Mesenchymal stem cell (in vitro differentiated cells and primary cell): Measurements from ENCODE around the gene KDSR.

ENCODE experiments used
- DNase-seq: peaks from one replicate; pipeline ENCODE4 v3.0.0-alpha.2; 2013
- H2AFZ ChIP-seq: one replicate; pipeline ENCODE4 v1.6.1; 2013; ENCODE audit warnings: low read depth, mild to moderate bottlenecking, control low read depth, inconsistent platforms, low read length, moderate library complexity
- H2AK5ac ChIP-seq: 2 replicates; pipeline ENCODE4 v1.6.1; 2013; ENCODE audit warnings: low read length, moderate library complexity, mild to moderate bottlenecking, inconsistent platforms; ENCODE audit not compliant: severe bottlenecking
- H2BK120ac ChIP-seq: one replicate; pipeline ENCODE4 v1.6.1; 2013; ENCODE audit warnings: low read depth, mild to moderate bottlenecking, inconsistent platforms, low read length, moderate library complexity
- H2BK12ac ChIP-seq, 2 experiments: one replicate each; pipeline ENCODE4 v1.6.1; 2013; ENCODE audit warnings: inconsistent platforms in 2 of 2, low read length in 2 of 2, mild to moderate bottlenecking in 2 of 2, moderate library complexity in 2 of 2, control low read depth in 1 of 2
- H2BK15ac ChIP-seq: one replicate; pipeline ENCODE4 v1.6.1; 2013; ENCODE audit warnings: mild to moderate bottlenecking, low read depth, inconsistent platforms; ENCODE audit not compliant: poor library complexity, severe bottlenecking
- H2BK5ac ChIP-seq: 2 replicates; pipeline ENCODE4 v1.6.1; 2013; ENCODE audit warnings: low read depth, mild to moderate bottlenecking, low read length, control low read depth, inconsistent platforms; ENCODE audit not compliant: poor library complexity, severe bottlenecking
- H3K14ac ChIP-seq, 2 experiments: one replicate each; pipeline ENCODE4 v1.6.1; 2013; ENCODE audit warnings: inconsistent platforms in 2 of 2, low read length in 2 of 2, control low read depth in 1 of 2, mild to moderate bottlenecking in 1 of 2, moderate library complexity in 1 of 2
- H3K18ac ChIP-seq, 2 experiments: one replicate each; pipeline ENCODE4 v1.6.1; 2013; ENCODE audit warnings: inconsistent platforms in 2 of 2, low read length in 2 of 2, control low read depth in 1 of 2, low read depth in 1 of 2, mild to moderate bottlenecking in 1 of 2
- H3K23ac ChIP-seq, 2 experiments: one replicate each; pipeline ENCODE4 v1.6.1; 2013; ENCODE audit warnings: inconsistent platforms in 2 of 2, low read length in 2 of 2, mild to moderate bottlenecking in 2 of 2, moderate library complexity in 2 of 2, control low read depth in 1 of 2
- H3K27ac ChIP-seq: 2 replicates; pipeline ENCODE4 v1.5.1; 2013; ENCODE audit warnings: mild to moderate bottlenecking, moderate library complexity, low read length, control low read depth, inconsistent platforms; ENCODE audit not compliant: poor library complexity, severe bottlenecking
- H3K27me3 ChIP-seq, 2 experiments: 2 replicates each; pipeline versions ENCODE4 v1.6.1 to v1.7.0; 2013; ENCODE audit warnings: low read length in 2 of 2, mild to moderate bottlenecking in 2 of 2, moderate library complexity in 2 of 2, control low read depth in 1 of 2, inconsistent platforms in 1 of 2; ENCODE audit not compliant: control insufficient read depth in 1 of 2, insufficient read depth in 1 of 2
- H3K36me3 ChIP-seq, 2 experiments: 2 replicates each; pipeline versions ENCODE4 v1.6.1 to v1.7.0; 2013; ENCODE audit warnings: low read length in 2 of 2, control low read depth in 1 of 2, inconsistent platforms in 1 of 2, low read depth in 1 of 2, mild to moderate bottlenecking in 1 of 2; ENCODE audit not compliant: insufficient read depth in 2 of 2, control insufficient read depth in 1 of 2
- H3K4ac ChIP-seq, 2 experiments: one replicate each; pipeline ENCODE4 v1.6.1; 2013; ENCODE audit warnings: inconsistent platforms in 2 of 2, low read length in 2 of 2, mild to moderate bottlenecking in 2 of 2, moderate library complexity in 2 of 2, control low read depth in 1 of 2, low read depth in 1 of 2
- H3K4me1 ChIP-seq: 2 replicates; pipeline ENCODE4 v1.6.1; 2013; ENCODE audit warnings: low read depth, low read length, control low read depth; ENCODE audit not compliant: control insufficient read depth, insufficient read depth
- H3K4me2 ChIP-seq: 2 replicates; pipeline ENCODE4 v1.6.1; 2013; ENCODE audit warnings: low read length, mild to moderate bottlenecking, inconsistent platforms; ENCODE audit not compliant: poor library complexity, severe bottlenecking
- H3K4me3 ChIP-seq, 2 experiments: 2 replicates each; pipeline versions ENCODE4 v1.5.1 to v1.7.0; 2013; ENCODE audit warnings: low read length in 2 of 2, mild to moderate bottlenecking in 2 of 2, control low read depth in 1 of 2, low read depth in 1 of 2; ENCODE audit not compliant: insufficient read depth in 1 of 2
- H3K79me1 ChIP-seq: replicated peaks from 2 replicates; pipeline ENCODE4 v1.6.1; 2013; ENCODE audit warnings: mild to moderate bottlenecking, control low read depth, low read length, inconsistent platforms; ENCODE audit not compliant: poor library complexity, severe bottlenecking
- H3K9ac ChIP-seq: 2 replicates; pipeline ENCODE4 v1.7.0; 2013; ENCODE audit warnings: mild to moderate bottlenecking, low read length, moderate library complexity
- H3K9me3 ChIP-seq: 2 replicates; pipeline ENCODE4 v1.7.0; 2013; ENCODE audit warnings: mild to moderate bottlenecking, low read length; ENCODE audit not compliant: control insufficient read depth
- H4K8ac ChIP-seq: one replicate; pipeline ENCODE4 v1.6.1; 2013; ENCODE audit warnings: inconsistent platforms, mild to moderate bottlenecking, low read length, moderate library complexity
- H4K91ac ChIP-seq: one replicate; pipeline ENCODE4 v1.6.1; 2013; ENCODE audit warnings: mild to moderate bottlenecking, low read length, inconsistent platforms
- WGBS: methylation state at CpG from one replicate; pipeline ENCODE4 v1.1.7; 2013; ENCODE audit warnings: mixed read lengths; 5-methylcytosine and 5-hydroxymethylcytosine counted together

Gene KDSR

GRCh38 chr18:63290166-63290820, 76.7 kb downstream of the KDSR start:
- Histone ChIP-seq H3K23ac (no peak overlapping the region), H3K27ac (no peak overlapping the region), H3K18ac (no peak overlapping the region), H2BK5ac (no peak overlapping the region), H3K36me3 (no peaks in the 10 kb centered on the region), H2AK5ac (no peak overlapping the region), H3K14ac (no peak overlapping the region), H4K8ac (no peak overlapping the region), H2BK12ac (no peak overlapping the region), H2BK15ac (no peak overlapping the region), H3K9me3 (no peaks in the 10 kb centered on the region), H3K27me3 (no peaks in the 10 kb centered on the region), H3K4me1 (no peaks in the 10 kb centered on the region), H4K91ac (no peak overlapping the region), H3K4ac (no peak overlapping the region), H3K79me1 (peaks cover 9% of the 10 kb centered on the region), H2AFZ (no peak overlapping the region), H3K4me2 (no peak overlapping the region), H2BK120ac (no peak overlapping the region), H3K9ac (no peak overlapping the region), H3K4me3 (no peak overlapping the region)
- 86% methylated on average over 6 of the region's 6 CpGs for WGBS
- DNase-seq, result no peak

DNA sequence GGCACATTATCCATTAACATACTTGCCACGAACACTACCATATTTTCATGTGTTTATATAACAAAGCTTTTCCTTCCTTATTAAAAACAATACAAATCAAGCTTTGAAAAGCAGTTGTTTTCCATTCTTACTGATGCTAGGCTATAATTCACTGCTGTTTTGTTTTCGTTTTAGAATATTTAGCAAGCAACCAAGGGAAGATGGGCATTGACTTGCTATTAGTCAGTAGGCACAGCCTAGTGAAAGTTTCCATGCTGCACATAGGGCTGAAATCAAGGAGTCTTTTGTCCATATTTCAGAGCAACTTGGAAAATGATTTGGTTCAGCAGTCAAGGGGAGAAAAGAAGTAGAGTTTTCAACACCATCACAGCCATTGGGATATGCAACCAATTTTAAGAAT, 78.7 kb downstream of the KDSR start:
- WGBS, result 79% methylated on average over 2 of the region's 2 CpGs

GRCh38 chr18:63287691-63288220, 79.2 kb downstream of the KDSR start:
- H2AFZ ChIP-seq, result no peak overlapping the region
- no peaks in the 10 kb centered on the region for H3K36me3 ChIP-seq
- DNase-seq, result no peak
- no peak overlapping the region for H3K9ac ChIP-seq
- H3K14ac ChIP-seq, result no peak overlapping the region
- no peaks in the 10 kb centered on the region for H3K27me3 ChIP-seq
- H3K18ac ChIP-seq, result no peak overlapping the region
- H3K4me1 ChIP-seq, result no peaks in the 10 kb centered on the region
- 83% methylated on average over 1 of the region's 1 CpG for WGBS
- H3K23ac ChIP-seq, result no peak overlapping the region
- peaks cover 9% of the 10 kb centered on the region for H3K79me1 ChIP-seq
- H2BK15ac ChIP-seq, result no peak overlapping the region
- no peak overlapping the region for H3K4ac ChIP-seq
- no peak overlapping the region for H2BK5ac ChIP-seq
- H2BK120ac ChIP-seq, result no peak overlapping the region
- no peak overlapping the region for H4K8ac ChIP-seq
- H3K4me3 ChIP-seq, result no peak overlapping the region
- no peak overlapping the region for H2AK5ac ChIP-seq
- H2BK12ac ChIP-seq, result no peak overlapping the region
- H3K9me3 ChIP-seq, result no peaks in the 10 kb centered on the region
- no peak overlapping the region for H4K91ac ChIP-seq
- no peak overlapping the region for H3K27ac ChIP-seq
- no peak overlapping the region for H3K4me2 ChIP-seq

More for the DNA sequence above, 78.7 kb downstream of the KDSR start:
- H3K23ac ChIP-seq, result no peak overlapping the region
- H3K9ac ChIP-seq, result no peak overlapping the region
- no peak overlapping the region for H3K18ac ChIP-seq
- H4K8ac ChIP-seq, result no peak overlapping the region
- no peak overlapping the region for H3K4ac ChIP-seq
- no peak overlapping the region for H2BK5ac ChIP-seq
- no peak overlapping the region for H2AK5ac ChIP-seq
- no peaks in the 10 kb centered on the region for H3K27me3 ChIP-seq
- no peak for DNase-seq
- no peak overlapping the region for H3K27ac ChIP-seq
- H3K4me2 ChIP-seq, result no peak overlapping the region
- no peak overlapping the region for H2BK12ac ChIP-seq
- H2BK15ac ChIP-seq, result no peak overlapping the region
- no peaks in the 10 kb centered on the region for H3K4me1 ChIP-seq
- no peak overlapping the region for H3K4me3 ChIP-seq
- no peaks in the 10 kb centered on the region for H3K36me3 ChIP-seq
- H2AFZ ChIP-seq, result no peak overlapping the region
- H3K79me1 ChIP-seq, result peaks cover 9% of the 10 kb centered on the region
- no peak overlapping the region for H2BK120ac ChIP-seq
- H3K9me3 ChIP-seq, result no peaks in the 10 kb centered on the region
- H4K91ac ChIP-seq, result no peak overlapping the region
- no peak overlapping the region for H3K14ac ChIP-seq

GRCh38 chr18:63286926-63287325, 80.1 kb downstream of the KDSR start:
- no peaks in the 10 kb centered on the region for H3K9me3 ChIP-seq
- H3K4me1 ChIP-seq, result no peaks in the 10 kb centered on the region
- H2AFZ ChIP-seq, result no peak overlapping the region
- no peak overlapping the region for H2BK15ac ChIP-seq
- no peak overlapping the region for H3K23ac ChIP-seq
- H4K8ac ChIP-seq, result no peak overlapping the region
- H3K4me2 ChIP-seq, result no peak overlapping the region
- H2BK12ac ChIP-seq, result no peak overlapping the region
- no peak overlapping the region for H3K9ac ChIP-seq
- 88% methylated on average over 4 of the region's 4 CpGs for WGBS
- H3K4ac ChIP-seq, result no peak overlapping the region
- H3K79me1 ChIP-seq, result peaks cover 7% of the 10 kb centered on the region
- H2AK5ac ChIP-seq, result no peak overlapping the region
- H2BK120ac ChIP-seq, result no peak overlapping the region
- no peak overlapping the region for H3K4me3 ChIP-seq
- H3K18ac ChIP-seq, result no peak overlapping the region
- H3K14ac ChIP-seq, result no peak overlapping the region
- H3K27me3 ChIP-seq, result no peaks in the 10 kb centered on the region
- H3K36me3 ChIP-seq, result no peaks in the 10 kb centered on the region
- DNase-seq, result no peak
- H2BK5ac ChIP-seq, result no peak overlapping the region
- H3K27ac ChIP-seq, result no peak overlapping the region
- no peak overlapping the region for H4K91ac ChIP-seq
